IMR-90 (cell line): Measurements from ENCODE around the gene CNNM1. TPM values are rescaled to one million over a fixed set of nuclear protein-coding genes. Genes with fewer than 3 reads are reported as not detected.

ENCODE experiments used
- ATAC-seq: fragments of 200-7000 bp; cut with Tn5 transposase; 2 replicates; pipeline ENCODE4 v1.9.1; 2020; ENCODE audit warnings: low read depth, mild to moderate bottlenecking, moderate library complexity
- BruUV-seq: library from RNA; stranded (reverse); fragments of 400-500 nt; replicated peaks from 2 replicates; lab custom pipeline; 2021; lab: Mats Ljungman, UMichigan
- CTCF ChIA-PET: fragments of 300-600 bp; formaldehyde crosslinking; extraction: SDS; loops from one replicate; lab custom pipeline; 2021; ENCODE audit warnings: antibody characterized with exemption; lab: Yijun Ruan, JAX
- POLR2A ChIA-PET: fragments of 300-600 bp; sonication (Branson Sonifier 250); formaldehyde crosslinking; loops from one replicate; lab custom pipeline; 2022; ENCODE audit warnings: antibody characterized with exemption; ENCODE audit not compliant: unreplicated experiment; lab: Charles Lee
- DNase-seq: peaks from one replicate; pipeline ENCODE4 v3.0.0; 2013
- H2AFZ ChIP-seq: replicated peaks from 2 replicates; pipeline ENCODE3; 2013; ENCODE audit warnings: low read length, mild to moderate bottlenecking; ENCODE audit not compliant: poor library complexity
- H2AK5ac ChIP-seq: 2 replicates; pipeline ENCODE4 v1.6.1; 2013; ENCODE audit warnings: low read depth, low read length, inconsistent platforms
- H2AK9ac ChIP-seq: replicated peaks from 2 replicates; pipeline ENCODE3; 2013; ENCODE audit warnings: mild to moderate bottlenecking, low read depth, low read length, moderate library complexity; ENCODE audit not compliant: poor library complexity
- H2BK120ac ChIP-seq: 2 replicates; pipeline ENCODE4 v1.6.1; 2013; ENCODE audit warnings: low read depth, low read length, inconsistent platforms
- H2BK15ac ChIP-seq: 3 replicates; pipeline ENCODE4 v1.6.1; 2013; ENCODE audit warnings: low read depth, low read length, inconsistent platforms
- H2BK20ac ChIP-seq: 2 replicates; pipeline ENCODE4 v1.6.1; 2013; ENCODE audit warnings: low read depth, mild to moderate bottlenecking, inconsistent platforms, low read length, moderate library complexity
- H2BK5ac ChIP-seq: 2 replicates; pipeline ENCODE4 v1.6.1; 2013; ENCODE audit warnings: mild to moderate bottlenecking, low read depth, low read length, inconsistent platforms; ENCODE audit not compliant: poor library complexity, severe bottlenecking
- H3K14ac ChIP-seq: replicated peaks from 2 replicates; pipeline ENCODE4 v1.6.1; 2013; ENCODE audit warnings: low read depth, low read length, inconsistent platforms
- H3K18ac ChIP-seq: 2 replicates; pipeline ENCODE4 v1.6.1; 2013; ENCODE audit warnings: low read depth, low read length, control low read depth
- H3K23ac ChIP-seq: 2 replicates; pipeline ENCODE4 v1.6.1; 2013; ENCODE audit warnings: low read depth, low read length, inconsistent platforms
- H3K27ac ChIP-seq: 2 replicates; pipeline ENCODE4 v1.5.1; 2013; ENCODE audit warnings: mild to moderate bottlenecking, control low read depth, low read length; ENCODE audit not compliant: insufficient read depth
- H3K27me3 ChIP-seq: 2 replicates; pipeline ENCODE4 v1.6.1; 2013; ENCODE audit warnings: low read length; ENCODE audit not compliant: control insufficient read depth, insufficient read depth
- H3K36me3 ChIP-seq: 2 replicates; pipeline ENCODE4 v1.6.1; 2013; ENCODE audit warnings: low read length, mixed read lengths; ENCODE audit not compliant: control insufficient read depth, insufficient read depth
- H3K4ac ChIP-seq: 2 replicates; pipeline ENCODE4 v1.6.1; 2013; ENCODE audit warnings: low read depth, low read length, inconsistent platforms
- H3K4me1 ChIP-seq: 2 replicates; pipeline ENCODE4 v1.6.1; 2013; ENCODE audit warnings: low read length, mixed read lengths; ENCODE audit not compliant: control insufficient read depth, insufficient read depth
- H3K4me2 ChIP-seq: 2 replicates; pipeline ENCODE4 v1.6.1; 2013; ENCODE audit warnings: low read depth, mild to moderate bottlenecking, control low read depth, low read length, moderate library complexity
- H3K4me3 ChIP-seq: 2 replicates; pipeline ENCODE4 v1.5.1; 2013; ENCODE audit warnings: low read depth, mild to moderate bottlenecking, control low read depth, low read length, moderate library complexity; ENCODE audit not compliant: insufficient read depth
- H3K56ac ChIP-seq: 2 replicates; pipeline ENCODE4 v1.6.1; 2013; ENCODE audit warnings: low read length, inconsistent platforms; ENCODE audit not compliant: insufficient read depth; ENCODE audit errors: extremely low read depth
- H3K79me1 ChIP-seq, 2 experiments: 2 replicates each; pipeline ENCODE4 v1.6.1; 2013; ENCODE audit warnings: low read length in 2 of 2, inconsistent platforms in 1 of 2, low read depth in 1 of 2
- H3K9ac ChIP-seq: 2 replicates; pipeline ENCODE4 v1.6.1; 2013; ENCODE audit warnings: low read depth, low read length, control low read depth
- H3K9me1 ChIP-seq: 2 replicates; pipeline ENCODE4 v1.6.1; 2013; ENCODE audit warnings: low read length, inconsistent platforms; ENCODE audit not compliant: insufficient read depth
- H3K9me3 ChIP-seq: 2 replicates; pipeline ENCODE4 v1.6.1; 2013; ENCODE audit warnings: low read length; ENCODE audit not compliant: control insufficient read depth, insufficient read depth
- H4K20me1 ChIP-seq: 2 replicates; pipeline ENCODE4 v1.6.1; 2013; ENCODE audit warnings: low read length, inconsistent platforms; ENCODE audit not compliant: insufficient read depth
- H4K5ac ChIP-seq: 2 replicates; pipeline ENCODE4 v1.6.1; 2013; ENCODE audit warnings: mild to moderate bottlenecking, low read depth, low read length, control low read depth
- H4K8ac ChIP-seq, 2 experiments: 2 replicates each; pipeline ENCODE4 v1.6.1; 2013; ENCODE audit warnings: low read depth in 2 of 2, low read length in 2 of 2, control low read depth in 1 of 2, inconsistent platforms in 1 of 2
- H4K91ac ChIP-seq: 2 replicates; pipeline ENCODE4 v1.6.1; 2013; ENCODE audit warnings: low read depth, low read length, inconsistent platforms; ENCODE audit not compliant: insufficient read depth
- CEBPB ChIP-seq: IDR thresholded peaks from 2 replicates; pipeline ENCODE4 v1.6.1; 2012; ENCODE audit warnings: low read depth, low read length, improper control_type of control experiment
- ELK1 ChIP-seq: fragments of 150-350 bp; IDR thresholded peaks from 2 replicates; pipeline ENCODE4 v1.6.1; 2016; ENCODE audit warnings: low read depth, mild to moderate bottlenecking, low read length, moderate library complexity, borderline replicate concordance
- FOS ChIP-seq: fragments of 150-350 bp; IDR thresholded peaks from 2 replicates; pipeline ENCODE4 v1.6.1; 2016; ENCODE audit warnings: low read depth, low read length
- MAFK ChIP-seq: IDR thresholded peaks from 2 replicates; pipeline ENCODE4 v1.6.1; 2012; ENCODE audit warnings: low read depth, low read length, improper control_type of control experiment
- RCOR1 ChIP-seq: IDR thresholded peaks from 2 replicates; pipeline ENCODE4 v1.6.1; 2012; ENCODE audit warnings: mild to moderate bottlenecking, low read length, improper control_type of control experiment; ENCODE audit not compliant: insufficient replicate concordance
- dilution Hi-C: fragments of 300-500 bp; cut with HindIII; formaldehyde crosslinking; loops from one replicate; pipeline ENCODE4 v1.14.3; 2018; ENCODE audit warnings: low sequenced_read_pairs; ENCODE audit not compliant: unreplicated experiment
- in situ Hi-C: fragments of 300-500 bp; cut with MboI; formaldehyde crosslinking; loops from 3 replicates; pipeline ENCODE4 v1.14.3; 2019; ENCODE audit warnings: low sequenced_read_pairs, inconsistent platforms, mixed read lengths
- intact Hi-C: fragments of 100-400 bp; cut with micrococcal nuclease; formaldehyde crosslinking; loops from 2 replicates; pipeline ENCODE4 v1.10.0; 2022
- polyA plus RNA-seq, 3 experiments: library from polyadenylated mRNA; depleted of rRNA; stranded (reverse); fragments of >200 nt; gene quantifications; 2 replicates each; pipeline ENCODE4 v1.2.3, GENCODE V29; 2012; ENCODE audit warnings: low replicate concordance in 1 of 3
- total RNA-seq: library from RNA; depleted of rRNA; stranded (reverse); fragments of >200 nt; gene quantifications from 2 replicates; pipeline ENCODE4 v1.2.3, GENCODE V29; 2012

The CNNM1 gene
- total and polyA plus RNA-seq, 2 of the 4 experiments (the other 2 are of a cell fraction): 0.18 to 0.39 TPM

GRCh38 chr10:99418910-99419624, 89.9 kb downstream of the CNNM1 start:
- no TSS peak for BruUV-seq
- POLR2A ChIA-PET: no interaction called here
- H3K14ac ChIP-seq: no peak overlapping the region
- H4K5ac ChIP-seq: no peak overlapping the region
- H4K8ac ChIP-seq: no peak overlapping the region
- H2BK20ac ChIP-seq: no peak overlapping the region
- no peaks in the 10 kb centered on the region for H3K4me1 ChIP-seq
- H2BK120ac ChIP-seq: no peak overlapping the region
- H3K4me3 ChIP-seq: no peak overlapping the region
- no peaks in the 10 kb centered on the region for H3K9me3 ChIP-seq
- H3K23ac ChIP-seq: no peak overlapping the region
- no peak overlapping the region for H3K27ac ChIP-seq
- no peak for TF ChIP-seq RCOR1
- no peak for TF ChIP-seq ELK1
- TF ChIP-seq FOS: no peak
- no peak for TF ChIP-seq CEBPB
- no peak for TF ChIP-seq MAFK
- no peak overlapping the region for H3K9ac ChIP-seq
- H3K79me1 ChIP-seq: peaks cover 9 to 21% of the 10 kb centered on the region in 2 experiments
- H2BK15ac ChIP-seq: no peak overlapping the region
- no peak overlapping the region for H3K56ac ChIP-seq
- no peaks in the 10 kb centered on the region for H3K27me3 ChIP-seq
- dilution Hi-C loops: no loop called here
- CTCF ChIA-PET: no interaction called here
- H3K4ac ChIP-seq: no peak overlapping the region
- ATAC-seq (no peak), DNase-seq (no peak)
- intact Hi-C loops: loop anchor here (5.0 kb wide), 1 partner anchor 872 kb away; no protein-coding TSS in a partner anchor
- no peak overlapping the region for H4K91ac ChIP-seq
- H2BK5ac ChIP-seq: no peak overlapping the region
- no peak overlapping the region for H2AK5ac ChIP-seq
- no peak overlapping the region for H3K18ac ChIP-seq
- H3K4me2 ChIP-seq: no peak overlapping the region
- no peaks in the 10 kb centered on the region for H4K20me1 ChIP-seq
- peaks cover 15% of the 10 kb centered on the region for H3K36me3 ChIP-seq
- no peaks in the 10 kb centered on the region for H3K9me1 ChIP-seq
- no peak overlapping the region for H2AFZ ChIP-seq
- in situ Hi-C loops: no loop called here
- H2AK9ac ChIP-seq: no peak overlapping the region
